Right renal cortex interstitium (tissue), 3 donors: ENCODE results near the gene ZDHHC8. TPM values are rescaled to one million over a fixed set of nuclear protein-coding genes. Genes with fewer than 3 reads are reported as not detected.

Experiments
- DNase-seq, 3 donors: peaks; one replicate each; pipeline ENCODE4 v3.0.0-alpha.2; 2013; ENCODE audit warnings: low read depth in 3 of 3, low spot score in 2 of 3
- polyA plus RNA-seq, 3 donors: library from polyadenylated mRNA; unstranded; fragments of 120-200 nt; gene quantifications; one replicate each; pipeline ENCODE4 v1.2.1, GENCODE V29; 2013; ENCODE audit not compliant: insufficient read length in 3 of 3

The ZDHHC8 gene
- polyA plus RNA-seq, result 10 to 100 TPM; 26.5 to 33.7 (median 27.1) TPM

- no peak for DNase-seq
Measured at GRCh38 chr22:20131597-20131858, at the start of gene ZDHHC8. Gene ZDHHC8, plus strand, starts transcription at chr22:20131804. Its CDS starts 144 bp downstream, at chr22:20131948.

GRCh38 chr22:20083157-20083890, 48.3 kb upstream of the ZDHHC8 start:
- DNase-seq, result no peak

GRCh38 chr22:20083891-20084546, 47.6 kb upstream of the ZDHHC8 start:
- no peak for DNase-seq

DNA sequence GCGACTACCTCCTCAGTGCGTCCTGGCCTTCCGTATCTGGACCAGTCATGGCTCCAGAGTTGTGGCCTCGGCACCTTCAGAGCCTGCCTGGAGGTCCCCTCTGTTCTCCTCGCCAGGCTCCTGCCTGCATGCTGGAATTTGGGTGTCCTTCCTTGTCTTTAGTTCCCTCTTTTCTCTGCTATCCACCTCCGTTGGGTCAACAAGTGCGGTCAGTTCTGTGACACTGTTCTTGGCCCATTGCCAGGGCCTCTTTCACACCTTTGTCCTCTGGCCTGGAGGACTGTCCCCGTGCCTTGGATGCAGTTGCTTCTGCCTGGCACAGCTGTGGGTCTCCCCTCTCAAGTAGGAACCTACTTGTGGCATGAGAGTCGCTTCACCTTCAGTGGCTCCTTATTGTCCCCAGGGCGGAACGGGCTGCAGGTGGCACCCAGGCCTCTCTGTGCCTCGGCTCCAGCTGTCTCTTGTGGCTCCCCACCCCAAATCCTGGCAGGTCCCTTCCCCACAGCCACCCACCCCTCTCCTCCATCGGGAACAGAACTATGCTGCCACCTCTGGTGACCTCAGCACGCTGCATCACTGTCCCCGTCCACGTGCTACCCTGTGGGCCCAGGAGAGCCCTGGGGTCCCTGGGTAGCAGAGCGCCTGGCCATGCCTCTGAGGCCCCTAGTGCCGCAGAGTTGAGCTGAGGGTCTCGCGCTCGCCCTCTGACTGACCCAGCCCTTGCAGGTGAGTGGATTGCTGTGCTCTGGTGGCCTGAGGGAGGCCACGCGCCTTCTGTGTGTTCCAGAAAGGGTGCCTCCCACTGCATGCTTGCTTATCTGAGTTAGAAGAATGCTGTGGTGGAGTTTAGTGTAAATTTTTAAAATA, 46.8 kb upstream of the ZDHHC8 start:
- no peak for DNase-seq

- no peak for DNase-seq
Measured at GRCh38 chr22:20085651-20086050, 46.0 kb upstream of the ZDHHC8 start.

DNA sequence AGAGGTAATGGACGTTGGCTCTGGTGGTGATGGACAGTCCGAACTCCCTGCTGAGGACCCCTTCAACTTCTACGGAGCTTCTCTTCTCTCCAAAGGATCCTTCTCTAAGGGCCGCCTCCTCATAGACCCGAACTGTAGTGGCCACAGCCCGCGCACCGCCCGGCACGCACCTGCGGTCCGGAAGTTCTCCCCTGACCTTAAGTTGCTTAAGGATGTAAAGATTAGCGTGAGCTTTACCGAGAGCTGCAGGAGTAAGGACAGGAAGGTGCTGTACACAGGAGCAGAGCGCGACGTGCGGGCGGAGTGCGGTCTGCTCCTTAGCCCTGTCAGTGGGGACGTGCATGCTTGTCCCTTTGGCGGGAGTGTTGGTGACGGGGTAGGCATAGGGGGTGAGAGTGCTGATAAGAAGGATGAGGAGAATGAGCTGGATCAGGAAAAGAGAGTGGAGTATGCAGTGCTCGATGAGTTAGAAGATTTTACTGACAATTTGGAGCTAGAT, 45.5 kb upstream of the ZDHHC8 start:
- DNase-seq, result no peak

GRCh38 chr22:20086763-20087162, 44.8 kb upstream of the ZDHHC8 start:
- DNase-seq, result no peak

GRCh38 chr22:20087319-20088262, 44.0 kb upstream of the ZDHHC8 start:
- no peak for DNase-seq

- no peak for DNase-seq
Measured at GRCh38 chr22:20088263-20088648, 43.3 kb upstream of the ZDHHC8 start.

- no peak for DNase-seq
Measured at GRCh38 chr22:20089226-20089976, 42.2 kb upstream of the ZDHHC8 start.

- no peak for DNase-seq
Measured at GRCh38 chr22:20089977-20090729, 41.5 kb upstream of the ZDHHC8 start.

DNA sequence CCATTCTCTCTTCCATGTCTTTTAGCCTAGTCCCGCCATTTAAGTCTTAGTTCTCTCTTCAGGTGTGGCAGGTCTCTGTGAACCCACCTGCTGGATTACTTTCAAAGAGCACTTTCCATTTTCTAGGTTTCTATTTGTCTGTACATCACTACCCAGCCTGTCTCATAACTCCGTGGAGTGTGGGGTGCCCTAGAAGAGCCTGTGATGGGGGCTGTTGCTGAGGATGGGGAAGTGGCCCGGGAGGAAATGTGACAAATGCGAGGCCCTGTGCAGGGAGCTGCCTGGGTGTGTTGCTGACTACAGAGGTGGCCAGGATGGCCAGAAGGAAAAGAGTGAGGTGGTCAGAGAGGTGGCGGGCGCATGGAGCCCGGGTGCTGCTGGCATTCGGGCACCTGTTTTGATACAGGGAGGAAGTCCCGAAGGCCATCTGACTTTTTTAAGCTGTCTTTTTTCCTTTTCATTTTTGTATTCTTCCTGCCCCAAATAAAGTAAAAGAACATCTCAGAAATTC, 40.8 kb upstream of the ZDHHC8 start:
- DNase-seq, result no peak

DNA sequence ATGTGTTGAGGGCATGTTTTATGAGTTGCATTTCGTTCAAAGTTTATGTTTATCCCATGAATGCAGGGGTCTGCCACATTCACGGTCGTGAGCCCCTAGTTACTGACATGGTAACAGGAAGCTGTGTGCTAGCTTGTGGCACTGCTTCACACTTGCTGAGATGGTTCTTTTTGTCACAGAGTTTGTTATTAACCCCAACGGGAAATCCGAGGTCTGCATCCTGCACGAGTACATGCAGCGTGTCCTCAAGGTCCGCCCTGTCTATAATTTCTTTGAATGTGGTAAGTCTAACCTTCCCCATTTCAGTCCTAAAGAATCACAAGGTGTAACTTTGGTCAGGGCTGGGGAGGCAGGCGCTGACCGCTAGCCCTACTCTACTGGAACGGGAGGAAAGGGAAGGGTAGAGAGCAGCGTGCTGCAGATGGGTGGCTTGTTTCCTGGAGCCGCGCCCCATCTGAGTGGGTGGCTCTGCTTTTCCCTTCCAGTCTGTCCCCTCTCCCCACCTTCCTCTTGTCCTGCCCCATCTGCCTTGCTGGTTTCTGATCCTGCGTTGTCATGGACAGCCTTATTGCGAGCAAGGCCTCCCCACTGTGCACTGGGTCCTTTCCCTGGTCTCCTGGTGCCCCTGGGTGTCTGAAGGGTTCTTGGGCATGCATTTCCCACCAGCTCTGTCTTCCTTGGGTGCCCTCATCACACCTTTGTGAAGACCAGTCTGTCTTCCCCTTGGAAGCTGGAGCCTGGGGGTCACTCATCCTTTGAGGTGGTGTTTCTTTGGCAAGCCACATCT, 39.7 kb upstream of the ZDHHC8 start:
- no peak for DNase-seq

DNA sequence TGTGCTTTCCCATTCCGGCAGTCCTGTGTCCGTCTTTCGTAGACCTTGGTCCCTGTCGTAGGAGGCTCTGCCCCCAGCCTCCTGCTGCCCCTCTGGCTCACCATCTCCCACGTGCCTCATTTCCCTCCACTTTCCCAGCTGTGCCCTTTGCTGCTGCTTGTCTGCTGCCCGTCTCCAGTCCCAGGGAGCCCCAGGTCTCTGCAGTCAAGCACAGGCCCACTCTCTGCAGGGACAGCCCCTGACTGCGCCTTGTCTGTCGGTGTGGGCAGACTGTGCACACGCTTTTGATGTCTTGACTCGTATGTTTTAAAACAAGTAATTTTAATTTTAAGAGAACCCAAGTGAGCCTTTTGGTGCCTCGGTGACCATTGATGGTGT, 39.1 kb upstream of the ZDHHC8 start:
- no peak for DNase-seq

DNA sequence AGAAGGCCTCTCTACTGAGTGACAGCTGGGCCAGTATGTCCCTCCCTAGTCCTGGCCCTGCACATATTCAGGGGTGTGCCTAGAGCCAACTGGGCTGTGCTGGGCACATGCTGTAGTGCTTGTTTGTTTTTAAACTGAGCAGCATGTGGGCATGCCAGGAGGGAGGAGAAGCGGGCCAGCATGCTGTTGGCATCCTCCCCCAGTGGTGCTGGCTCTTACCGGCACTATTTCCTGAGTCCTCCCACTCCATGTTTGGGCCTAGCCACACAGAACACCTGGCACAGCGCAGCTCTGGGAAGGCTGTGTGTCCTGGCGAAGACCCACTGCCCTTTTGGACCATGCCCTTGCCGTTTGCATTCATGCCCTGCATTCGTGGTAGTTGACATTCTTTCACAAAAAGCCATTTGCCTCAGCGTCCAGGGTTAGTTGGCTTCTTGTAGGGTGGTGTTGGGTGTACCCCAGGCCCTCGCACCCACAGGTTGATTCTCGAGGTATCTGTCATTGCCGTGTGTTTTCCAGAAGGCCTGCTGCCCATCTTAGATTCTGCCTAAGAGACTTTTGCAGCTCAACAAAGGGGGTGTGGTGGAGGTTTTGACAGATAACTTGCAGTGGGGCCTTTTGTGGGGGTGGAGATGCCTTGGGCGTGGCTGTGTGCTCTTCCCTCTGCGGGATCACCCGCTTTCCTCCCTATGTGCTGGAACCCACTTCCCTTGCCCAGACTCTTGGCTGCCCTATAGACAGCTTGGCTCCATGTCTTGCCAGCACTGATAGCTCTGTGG, 38.0 kb upstream of the ZDHHC8 start:
- no peak for DNase-seq

- no peak for DNase-seq
Measured at GRCh38 chr22:20094197-20094807, 37.3 kb upstream of the ZDHHC8 start.

DNA sequence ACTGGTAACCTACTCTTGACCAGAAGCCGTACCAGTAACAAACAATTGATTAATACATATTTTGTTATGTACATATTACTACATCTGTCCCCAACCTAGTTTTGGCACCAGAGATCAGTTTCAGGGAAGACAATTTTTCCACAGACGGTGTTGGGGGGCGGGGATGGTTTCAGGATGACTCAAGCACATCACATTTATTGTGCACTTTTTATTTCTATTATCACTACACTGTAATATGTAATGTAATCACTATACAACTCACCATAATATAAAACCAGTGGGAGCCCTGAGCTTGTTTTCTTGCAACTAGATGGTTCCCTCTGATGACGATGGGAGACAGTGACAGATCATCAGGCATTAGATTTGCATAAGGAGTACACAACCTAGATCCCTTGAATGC, 36.1 kb upstream of the ZDHHC8 start:
- DNase-seq, result no peak
